IPS-18a (cell line): ENCODE measurements around the gene IFNGR2.
A peak's percentile ranks its signal among the peaks of the same experiment; 100 is the strongest.

Source experiments
- H3K27ac ChIP-seq: one replicate; pipeline ENCODE4 v1.5.1; 2013; ENCODE audit warnings: low read length
- H3K27me3 ChIP-seq: one replicate; pipeline ENCODE4 v1.6.1; 2013; ENCODE audit warnings: mild to moderate bottlenecking, low read length; ENCODE audit not compliant: control insufficient read depth, insufficient read depth
- H3K36me3 ChIP-seq: one replicate; pipeline ENCODE4 v1.6.1; 2013; ENCODE audit warnings: low read depth, low read length; ENCODE audit not compliant: control insufficient read depth
- H3K4me1 ChIP-seq: one replicate; pipeline ENCODE4 v1.6.1; 2013; ENCODE audit warnings: low read depth, low read length; ENCODE audit not compliant: control insufficient read depth
- H3K4me3 ChIP-seq: one replicate; pipeline ENCODE4 v1.5.1; 2013; ENCODE audit warnings: low read length
- H3K9ac ChIP-seq: one replicate; pipeline ENCODE4 v1.6.1; 2013; ENCODE audit warnings: mild to moderate bottlenecking, low read length, moderate library complexity
- H3K9me3 ChIP-seq: one replicate; pipeline ENCODE4 v1.6.1; 2013; ENCODE audit warnings: low read depth, low read length; ENCODE audit not compliant: control insufficient read depth

IFNGR2 gene

DNA sequence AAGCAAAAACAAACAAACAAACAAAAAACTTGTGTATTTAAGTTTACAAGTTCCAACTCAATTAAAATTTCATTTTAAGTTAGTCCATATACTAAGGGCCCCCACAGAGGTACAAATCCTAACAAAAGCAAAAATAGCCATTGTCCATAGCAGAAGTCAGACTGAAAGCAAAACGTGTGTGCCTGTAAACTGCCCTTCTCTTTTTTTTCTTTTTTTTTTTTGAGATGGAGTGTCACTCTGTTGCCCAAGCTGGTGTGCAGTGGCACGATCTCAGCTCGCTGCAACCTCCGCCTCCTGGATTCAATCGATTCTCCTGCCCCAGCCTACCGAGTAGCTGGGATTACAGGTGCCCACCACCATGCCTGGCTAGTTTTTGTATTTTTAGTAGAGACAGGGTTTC is 11.6 kb upstream of the IFNGR2 start:
- H3K27ac ChIP-seq = no peak overlapping the region
- H3K36me3 ChIP-seq = no peaks in the 10 kb centered on the region
- H3K9ac ChIP-seq = no peak overlapping the region
- H3K9me3 ChIP-seq = no peaks in the 10 kb centered on the region
- H3K4me1 ChIP-seq = no peaks in the 10 kb centered on the region
- H3K27me3 ChIP-seq = no peaks in the 10 kb centered on the region
- H3K4me3 ChIP-seq = no peak overlapping the region

DNA sequence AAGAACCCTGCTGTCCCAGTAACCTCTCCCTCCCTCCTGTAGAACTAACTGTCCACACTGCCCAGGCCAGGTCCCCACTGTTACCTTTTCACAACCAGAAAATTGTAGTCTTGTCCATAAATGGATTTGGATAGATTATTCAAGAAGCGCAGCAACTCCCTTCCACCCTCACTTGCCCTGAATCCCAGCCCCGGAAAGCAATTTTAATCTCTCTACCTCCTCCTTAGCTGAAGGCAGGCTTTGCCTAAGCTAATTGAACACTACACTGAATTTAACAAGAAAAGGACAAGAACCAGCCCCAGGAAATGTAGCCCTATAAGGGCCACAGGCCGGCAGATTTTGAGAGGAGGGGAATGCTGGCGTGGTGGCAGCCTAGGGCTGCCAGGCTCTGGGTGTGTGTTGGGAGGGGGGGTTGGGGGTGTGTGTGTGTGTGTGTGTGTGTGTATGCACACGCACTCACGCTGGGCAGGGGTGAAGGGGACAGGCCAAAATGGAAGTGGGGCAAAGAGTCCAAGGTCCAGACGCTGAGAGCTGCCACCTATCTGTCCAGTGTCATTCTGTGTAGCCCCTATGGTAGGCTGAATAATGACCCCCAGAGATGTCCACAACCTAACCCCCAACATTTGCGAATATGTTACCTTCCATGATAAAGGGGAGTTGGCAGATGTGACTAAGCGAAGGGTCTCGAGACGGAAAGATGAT is 10.8 kb upstream of the IFNGR2 start:
- no peaks in the 10 kb centered on the region for H3K9me3 ChIP-seq
- no peaks in the 10 kb centered on the region for H3K36me3 ChIP-seq
- no peaks in the 10 kb centered on the region for H3K4me1 ChIP-seq
- no peak overlapping the region for H3K27ac ChIP-seq
- H3K9ac ChIP-seq = no peak overlapping the region
- H3K27me3 ChIP-seq = no peaks in the 10 kb centered on the region
- no peak overlapping the region for H3K4me3 ChIP-seq

DNA sequence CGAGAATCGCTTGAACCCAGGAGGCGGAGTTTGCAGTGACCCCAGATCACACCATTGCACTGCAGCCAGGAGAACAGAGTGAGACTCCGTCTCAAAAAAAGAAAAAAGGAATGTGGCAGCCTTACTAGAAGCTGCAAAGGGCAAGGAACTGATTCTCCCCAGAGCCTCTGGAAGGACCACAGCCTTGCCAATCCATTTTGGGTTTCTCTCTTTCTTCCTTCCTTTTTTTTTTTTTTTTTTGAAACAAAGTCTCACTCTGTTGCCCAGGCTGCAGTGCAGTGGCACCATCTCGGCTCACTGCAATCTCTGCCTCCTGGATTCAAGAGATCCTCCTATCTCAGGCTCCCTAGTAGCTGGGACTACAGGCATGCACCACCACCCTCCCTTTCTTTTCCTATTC is 9.9 kb upstream of the IFNGR2 start:
- H3K9me3 ChIP-seq = no peaks in the 10 kb centered on the region
- no peaks in the 10 kb centered on the region for H3K4me1 ChIP-seq
- no peak overlapping the region for H3K4me3 ChIP-seq
- H3K27me3 ChIP-seq = no peaks in the 10 kb centered on the region
- no peak overlapping the region for H3K27ac ChIP-seq
- H3K36me3 ChIP-seq = no peaks in the 10 kb centered on the region
- no peak overlapping the region for H3K9ac ChIP-seq

DNA sequence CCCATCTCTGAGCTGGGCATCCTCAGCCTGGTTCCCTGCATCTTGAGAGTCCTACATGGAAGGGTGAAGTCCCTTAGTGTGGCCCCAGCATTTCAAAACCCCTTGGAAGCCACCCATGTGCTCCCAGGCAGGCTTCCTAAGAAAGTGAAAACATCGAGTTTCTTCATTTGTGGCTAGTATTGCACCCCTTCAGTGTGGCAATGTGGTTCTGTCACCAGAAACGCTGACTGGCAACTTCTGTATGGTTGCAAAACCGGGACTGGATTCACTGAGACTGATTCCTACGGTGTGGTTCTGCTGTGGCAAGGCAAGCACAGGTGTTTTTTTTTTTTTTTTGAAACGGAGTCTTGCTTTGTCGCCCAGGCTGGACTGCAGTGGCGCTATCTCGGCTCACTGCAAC is 9.0 kb upstream of the IFNGR2 start:
- H3K27me3 ChIP-seq = no peaks in the 10 kb centered on the region
- H3K4me1 ChIP-seq = no peaks in the 10 kb centered on the region
- H3K36me3 ChIP-seq = no peaks in the 10 kb centered on the region
- no peak overlapping the region for H3K27ac ChIP-seq
- no peak overlapping the region for H3K9ac ChIP-seq
- no peaks in the 10 kb centered on the region for H3K9me3 ChIP-seq
- H3K4me3 ChIP-seq = no peak overlapping the region

- H3K36me3 ChIP-seq = no peaks in the 10 kb centered on the region
- no peak overlapping the region for H3K4me3 ChIP-seq
- no peak overlapping the region for H3K9ac ChIP-seq
- no peak overlapping the region for H3K27ac ChIP-seq
- no peaks in the 10 kb centered on the region for H3K27me3 ChIP-seq
- no peaks in the 10 kb centered on the region for H3K4me1 ChIP-seq
- no peaks in the 10 kb centered on the region for H3K9me3 ChIP-seq
Observed at GRCh38 chr21:33395891-33396331, 7.3 kb upstream of the IFNGR2 start.

- no peak overlapping the region for H3K27ac ChIP-seq
- no peak overlapping the region for H3K4me3 ChIP-seq
- no peaks in the 10 kb centered on the region for H3K9me3 ChIP-seq
- no peaks in the 10 kb centered on the region for H3K36me3 ChIP-seq
- no peak overlapping the region for H3K9ac ChIP-seq
- H3K27me3 ChIP-seq = no peaks in the 10 kb centered on the region
- H3K4me1 ChIP-seq = no peaks in the 10 kb centered on the region
Observed at GRCh38 chr21:33396436-33396835, 6.8 kb upstream of the IFNGR2 start.

DNA sequence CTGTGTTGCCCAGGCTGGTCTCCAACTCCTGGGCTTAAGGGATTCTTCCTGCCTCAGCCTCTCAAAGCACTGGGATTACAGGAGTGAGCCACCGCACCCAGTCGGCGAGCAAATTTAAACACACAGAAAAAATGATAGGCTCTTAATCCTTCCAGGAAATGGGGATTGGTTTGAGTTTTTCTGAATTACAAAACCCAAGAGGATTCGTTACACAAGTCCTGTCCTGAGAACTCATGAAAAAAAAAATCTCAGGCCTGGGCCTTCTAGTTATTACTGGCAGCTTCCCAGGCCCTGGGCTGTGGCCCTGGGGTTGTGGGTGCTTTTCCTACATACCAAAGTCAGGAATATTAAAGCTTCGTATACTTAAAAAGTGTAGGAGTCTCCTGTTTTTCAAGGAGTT is 6.3 kb upstream of the IFNGR2 start:
- no peak overlapping the region for H3K27ac ChIP-seq
- no peak overlapping the region for H3K9ac ChIP-seq
- no peaks in the 10 kb centered on the region for H3K36me3 ChIP-seq
- no peaks in the 10 kb centered on the region for H3K27me3 ChIP-seq
- H3K4me3 ChIP-seq = no peak overlapping the region
- H3K9me3 ChIP-seq = no peaks in the 10 kb centered on the region
- no peaks in the 10 kb centered on the region for H3K4me1 ChIP-seq

- Histone ChIP-seq H3K36me3 (no peaks in the 10 kb centered on the region), H3K9ac (no peak overlapping the region), H3K4me1 (peaks cover 4% of the 10 kb centered on the region), H3K27ac (no peak overlapping the region), H3K4me3 (no peak overlapping the region), H3K27me3 (no peaks in the 10 kb centered on the region), H3K9me3 (no peaks in the 10 kb centered on the region)
Observed at GRCh38 chr21:33397717-33398116, 5.5 kb upstream of the IFNGR2 start.

DNA sequence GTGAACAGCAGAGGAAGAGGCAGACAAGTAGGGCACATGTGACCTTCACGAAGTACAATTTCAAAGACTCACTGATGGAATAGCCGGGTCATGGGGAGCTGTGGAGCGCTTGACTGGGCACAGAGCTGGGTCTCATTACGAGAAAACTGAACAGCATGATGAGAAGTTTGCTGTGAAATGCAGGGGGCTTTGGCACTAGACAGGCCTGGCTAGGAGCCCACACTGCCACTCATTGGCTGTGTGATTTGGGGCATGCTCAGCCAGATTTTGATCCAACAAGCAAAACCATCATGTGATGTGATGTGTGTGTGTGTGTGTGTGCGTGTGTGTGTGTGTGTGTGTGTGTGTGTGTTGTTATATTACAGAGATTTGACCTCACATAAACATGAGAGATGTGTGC is 4.9 kb upstream of the IFNGR2 start:
- H3K4me3 ChIP-seq = no peak overlapping the region
- no peaks in the 10 kb centered on the region for H3K27me3 ChIP-seq
- no peak overlapping the region for H3K27ac ChIP-seq
- no peaks in the 10 kb centered on the region for H3K9me3 ChIP-seq
- H3K36me3 ChIP-seq = no peaks in the 10 kb centered on the region
- no peak overlapping the region for H3K9ac ChIP-seq
- peaks cover 4% of the 10 kb centered on the region for H3K4me1 ChIP-seq

- no peaks in the 10 kb centered on the region for H3K36me3 ChIP-seq
- H3K9ac ChIP-seq = no peak overlapping the region
- no peak overlapping the region for H3K27ac ChIP-seq
- no peak overlapping the region for H3K4me3 ChIP-seq
- peaks cover 4% of the 10 kb centered on the region for H3K4me1 ChIP-seq
- no peaks in the 10 kb centered on the region for H3K27me3 ChIP-seq
- no peaks in the 10 kb centered on the region for H3K9me3 ChIP-seq
Observed at GRCh38 chr21:33401630-33401992, 1.6 kb upstream of the IFNGR2 start.

DNA sequence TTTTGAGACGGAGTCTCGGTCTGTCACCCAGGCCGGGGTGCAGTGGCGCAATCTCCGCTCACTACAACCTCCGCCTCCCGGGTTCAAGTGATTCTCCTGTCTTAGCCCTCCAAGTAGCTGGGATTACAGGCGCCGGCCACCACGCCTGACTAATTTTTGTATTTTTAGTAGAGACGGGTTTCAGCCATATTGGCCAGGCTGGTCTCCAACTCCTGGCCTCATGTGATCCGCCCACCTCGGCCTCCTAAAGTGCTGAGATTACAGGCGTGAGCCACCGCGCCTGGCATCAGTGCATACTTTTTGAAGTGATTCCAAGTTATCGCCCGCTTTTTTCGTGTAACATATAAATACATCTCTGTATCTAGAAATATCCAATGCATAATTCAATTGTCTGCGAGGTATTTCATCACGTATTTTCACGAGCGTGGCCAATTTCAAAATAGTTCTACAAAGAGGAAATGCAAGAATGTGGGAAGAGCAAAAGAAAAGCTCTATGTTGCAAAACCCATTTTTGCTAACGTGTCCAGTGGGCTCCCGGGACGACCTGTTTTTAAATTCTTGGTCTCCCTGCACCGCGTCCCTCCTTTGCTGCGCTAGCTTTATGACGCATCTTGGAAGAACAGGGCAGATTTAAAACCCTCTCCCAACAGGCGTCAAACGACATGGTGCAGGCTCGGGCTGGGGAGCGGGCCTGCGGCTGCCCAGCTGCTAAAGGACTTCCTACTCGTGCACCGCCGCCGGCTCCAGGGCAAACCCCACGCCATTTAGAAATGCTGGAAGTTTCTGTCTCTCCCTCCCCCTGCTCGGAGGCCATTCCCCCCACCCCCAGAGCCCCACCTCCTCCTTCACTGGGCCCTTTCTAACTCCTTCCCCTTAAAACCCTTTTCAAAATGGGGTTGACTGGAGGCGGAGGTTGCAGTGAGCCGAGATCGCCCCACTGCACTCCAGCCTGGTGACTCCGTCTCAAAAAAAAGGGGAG is 923 bp upstream of the IFNGR2 start:
- Histone ChIP-seq H3K27me3 (no peaks in the 10 kb centered on the region), H3K36me3 (no peaks in the 10 kb centered on the region), H3K9ac (peak overlapping the region; percentile 49), H3K4me1 (peaks cover 4% of the 10 kb centered on the region), H3K9me3 (no peaks in the 10 kb centered on the region), H3K4me3 (peak overlapping the region; percentile 52), H3K27ac (no peak overlapping the region)
